Body of pancreas (tissue), 4 donors: ENCODE data around the gene FNDC3B. TPM values are rescaled to one million over a fixed set of nuclear protein-coding genes. Genes with fewer than 3 reads are reported as not detected.

Source experiments
- ATAC-seq: fragments of 150-250 bp; one replicate; pipeline ENCODE4 v1.9.1; 2016
- DNase-seq, 4 donors: peaks; one replicate each; pipeline ENCODE4 v3.0.0-alpha.2; 2019
- H3K27ac ChIP-seq, 4 donors: fragments of 200-600 bp; sonication (generic); 1 replicate in 3 of 4; 2 replicates in 1 of 4; pipeline versions ENCODE4 v1.5.1 to v1.6.1; 2016 to 2019; ENCODE audit warnings: mild to moderate bottlenecking in 1 of 4, mixed read lengths in 1 of 4, moderate library complexity in 1 of 4
- H3K27me3 ChIP-seq, 2 donors: fragments of 200-600 bp; sonication (generic); one replicate each; pipeline ENCODE4 v1.6.0; 2016; ENCODE audit warnings: mild to moderate bottlenecking in 1 of 2
- H3K36me3 ChIP-seq, 2 donors: fragments of 200-600 bp; sonication (generic); replicated peaks in 1 of 2; 2 replicates each; pipeline ENCODE4 v1.5.1; 2016; ENCODE audit warnings: low read depth in 2 of 2; ENCODE audit not compliant: insufficient read depth in 1 of 2
- H3K4me1 ChIP-seq: fragments of 200-600 bp; sonication (generic); one replicate; pipeline ENCODE4 v1.6.0; 2016
- H3K4me3 ChIP-seq, 2 donors: fragments of 200-600 bp; sonication (generic); 1 replicate in 1 of 2; 2 replicates in 1 of 2; pipeline ENCODE4 v1.5.1; 2016 to 2019
- H3K9me3 ChIP-seq, 3 donors: fragments of 200-600 bp; sonication (generic); 1 replicate in 2 of 3; 2 replicates in 1 of 3; pipeline ENCODE4 v1.5.1; 2016
- CTCF ChIP-seq, 7 experiments: fragments of 450-650 bp in 4 of 7; fragments of 200-600 bp in 3 of 7; sonication (generic) in 3 of 7; IDR thresholded peaks; one replicate each; pipeline ENCODE4 v1.5.1; 2016 to 2019; ENCODE audit warnings: antibody characterized with exemption in 7 of 7
- POLR2A ChIP-seq, 3 donors: fragments of 450-650 bp; IDR thresholded peaks; one replicate each; pipeline ENCODE4 v1.6.1; 2016; ENCODE audit warnings: antibody characterized with exemption in 3 of 3, mild to moderate bottlenecking in 2 of 3
- WGBS, 2 donors: methylation state at CpG; one replicate each; pipeline ENCODE4 v1.1.5; 2017; 5-methylcytosine and 5-hydroxymethylcytosine counted together
- intact Hi-C: fragments of 100-400 bp; cut with DNase I; formaldehyde crosslinking; loops from one replicate; pipeline ENCODE4 v1.15.1; 2023
- total RNA-seq, 2 donors: library from RNA; depleted of rRNA; stranded (reverse); fragments of >200 nt; gene quantifications; one replicate each; pipeline ENCODE4 v1.1.0, GENCODE V29; 2016

The FNDC3B gene
- total RNA-seq, 2 donors from 2014 or later = 64.3 to 86.0 TPM

- no peak for ATAC-seq
- Histone ChIP-seq H3K36me3 (no peaks in the 10 kb centered on the region), H3K4me1 (peaks cover 69% of the 10 kb centered on the region), H3K27me3 (no peaks in the 10 kb centered on the region), H3K9me3 (no peaks in the 10 kb centered on the region), H3K27ac (peak overlapping the region in 2 of 4 donors; percentile 32 to 67), H3K4me3 (no peak overlapping the region)
- WGBS, 2 donors = 66 to 72% methylated on average over 5 of the region's 5 CpGs
- TF ChIP-seq POLR2A (IDR thresholded peaks at IDR 0.05) (no peak), CTCF (IDR thresholded peaks at IDR 0.05) (no peak)
- intact Hi-C loops = no loop called here
- DNase-seq = no peak
Measured at GRCh38 chr3:172204716-172205115, 165.3 kb downstream of the FNDC3B start.

GRCh38 chr3:172208586-172209332, 169.4 kb downstream of the FNDC3B start:
- Histone ChIP-seq H3K4me3 (no peak overlapping the region), H3K9me3 (no peaks in the 10 kb centered on the region), H3K27me3 (no peaks in the 10 kb centered on the region), H3K27ac (peak overlapping the region; percentile 7 to 55 (median 44)), H3K4me1 (peaks cover 39% of the 10 kb centered on the region), H3K36me3 (no peaks in the 10 kb centered on the region)
- ATAC-seq (no peak), DNase-seq (peak in 1 of 4 donors; percentile 13)
- TF ChIP-seq POLR2A (IDR thresholded peaks at IDR 0.05) (no peak), CTCF (IDR thresholded peaks at IDR 0.05) (no peak)
- intact Hi-C loops = no loop called here
- WGBS, 2 donors = 81 to 85% methylated on average over 11 to 20 of the region's 20 CpGs

- 50 to 65% methylated on average over 19 to 28 of the region's 28 CpGs for WGBS, 2 donors
- DNase-seq (peak; percentile 50 to 81 (median 59)), ATAC-seq (peak; percentile 65)
- Histone ChIP-seq H3K27me3 (no peaks in the 10 kb centered on the region), H3K36me3 (no peaks in the 10 kb centered on the region), H3K4me1 (peaks cover 39% of the 10 kb centered on the region), H3K9me3 (no peaks in the 10 kb centered on the region), H3K27ac (peak overlapping the region; percentile 7 to 55 (median 44)), H3K4me3 (no peak overlapping the region)
- no peak for TF ChIP-seq POLR2A (IDR thresholded peaks at IDR 0.05)
- TF ChIP-seq CTCF (IDR thresholded peaks at IDR 0.05) = no peak
- intact Hi-C loops = no loop called here
Measured at GRCh38 chr3:172209333-172210321, 170.2 kb downstream of the FNDC3B start.

- 74 to 84% methylated on average over 4 of the region's 4 CpGs for WGBS, 2 donors
- intact Hi-C loops = no loop called here
- DNase-seq (no peak), ATAC-seq (no peak)
- H3K36me3 ChIP-seq = no peaks in the 10 kb centered on the region
- peak overlapping the region in 1 of 4 donors; percentile 55 for H3K27ac ChIP-seq
- no peaks in the 10 kb centered on the region for H3K9me3 ChIP-seq
- H3K4me3 ChIP-seq = no peak overlapping the region
- H3K27me3 ChIP-seq = no peaks in the 10 kb centered on the region
- peaks cover 39% of the 10 kb centered on the region for H3K4me1 ChIP-seq
- TF ChIP-seq POLR2A (IDR thresholded peaks at IDR 0.05) = no peak
- no peak for TF ChIP-seq CTCF (IDR thresholded peaks at IDR 0.05)
Measured at GRCh38 chr3:172210355-172210754, 171.0 kb downstream of the FNDC3B start.
